ENCODE data around the gene INF2.
"Not testable (repeated sequence)": the region's sequence is repeated elsewhere in the genome, so short reads cannot be mapped to it uniquely, and the experiment has no call there.

INF2 gene

DNA sequence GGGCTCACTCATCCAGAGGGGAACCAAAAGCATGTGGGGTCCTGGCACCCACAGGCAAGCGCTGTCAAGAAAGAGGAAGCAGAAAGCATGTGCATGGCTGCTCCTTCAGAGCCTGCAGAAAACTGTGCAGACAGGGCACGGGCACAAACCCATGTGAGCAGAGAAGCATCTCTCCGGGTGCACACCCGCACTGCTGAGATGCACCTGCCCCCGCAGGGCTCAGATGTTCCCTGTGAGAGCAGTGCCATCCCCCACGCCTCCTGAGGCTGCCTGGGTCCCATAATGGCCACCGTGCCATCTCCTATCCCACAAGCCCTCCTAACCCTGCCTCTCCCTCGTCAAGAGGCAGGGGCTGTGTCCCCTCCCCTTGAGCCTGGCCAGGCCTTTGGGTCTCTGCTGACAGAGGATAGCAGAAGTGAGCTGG, 32.3 kb upstream of the INF2 start:
- no peak for DNase-seq (ENCODE audit: low read depth, low spot score)

DNA sequence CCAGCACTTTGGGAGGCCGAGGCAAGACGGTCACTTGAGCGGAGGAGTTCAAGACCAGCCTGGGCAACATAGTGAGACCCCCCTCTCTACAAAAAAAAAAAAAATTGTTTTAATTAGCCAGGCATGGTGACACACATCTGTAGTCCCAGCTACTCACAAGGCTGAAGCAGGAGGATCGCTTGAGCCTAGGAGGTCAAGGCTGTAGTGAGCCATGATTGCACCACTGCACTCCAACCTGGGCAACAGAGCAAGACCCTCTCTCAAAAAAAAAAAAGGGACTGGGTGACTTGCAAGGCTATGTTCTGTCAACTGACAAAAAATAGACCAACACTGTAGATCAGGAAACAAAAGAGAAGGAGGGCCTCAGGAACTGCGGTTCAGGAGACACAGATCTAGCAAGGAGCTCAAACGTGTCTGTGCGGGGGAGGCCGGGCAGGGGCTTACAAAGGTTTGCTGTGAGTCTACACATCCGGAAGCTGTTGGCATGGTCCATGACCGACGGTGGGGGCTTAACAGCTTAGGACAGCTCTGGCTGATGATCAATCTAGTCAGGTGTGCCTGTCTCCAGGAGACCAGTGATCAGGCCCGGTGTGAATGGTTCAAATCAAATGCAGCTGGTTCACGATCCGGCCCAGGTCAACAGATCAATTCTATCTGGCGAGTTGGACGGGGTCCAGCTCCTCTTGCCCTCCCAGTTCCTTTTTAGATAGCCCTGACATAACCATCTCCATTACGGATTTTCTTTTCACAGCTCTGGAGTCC, 31.7 kb upstream of the INF2 start:
- DNase-seq (ENCODE audit: low read depth, low spot score): no peak

DNA sequence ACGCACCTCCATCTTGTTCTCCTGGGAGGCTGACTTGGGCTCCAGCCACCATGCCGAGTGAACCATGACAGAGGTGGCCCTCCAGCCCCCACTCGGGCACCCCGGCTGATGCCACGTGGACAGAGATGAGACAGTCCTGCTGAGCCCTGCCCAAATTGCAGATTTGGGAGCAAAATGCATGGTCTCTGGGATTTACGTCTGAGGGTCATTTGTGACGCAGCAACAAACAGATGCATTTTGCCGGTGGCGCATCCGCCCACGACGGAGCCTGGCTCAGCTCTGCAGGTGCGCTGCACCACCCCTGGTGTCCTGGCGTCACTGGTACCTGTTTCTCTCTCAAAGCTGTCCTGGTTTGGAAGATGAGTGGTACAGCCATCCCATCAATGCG, 31.1 kb upstream of the INF2 start:
- no peak for DNase-seq (ENCODE audit: low read depth, low spot score)

DNA sequence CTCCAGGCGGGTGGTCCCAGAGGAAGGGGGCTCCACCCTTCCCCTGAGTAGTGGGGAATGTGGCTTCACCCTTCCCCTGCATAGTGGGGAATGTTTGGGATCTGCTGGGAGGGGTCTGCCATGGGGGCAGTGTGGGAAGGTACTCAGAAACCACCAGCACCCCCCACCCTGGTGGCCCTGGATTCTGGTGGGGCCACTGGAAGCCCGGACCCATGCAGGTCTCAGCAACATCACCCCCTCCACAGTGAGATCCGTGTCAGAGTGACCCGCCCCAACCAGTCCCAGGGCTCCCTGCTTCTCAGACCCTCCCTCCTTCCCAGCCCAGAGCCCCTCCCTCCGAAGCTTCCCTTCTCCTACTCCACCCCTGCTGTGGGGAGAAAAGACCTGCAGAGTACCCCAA, 30.3 kb upstream of the INF2 start:
- no peak for DNase-seq (ENCODE audit: low read depth, low spot score)

DNA sequence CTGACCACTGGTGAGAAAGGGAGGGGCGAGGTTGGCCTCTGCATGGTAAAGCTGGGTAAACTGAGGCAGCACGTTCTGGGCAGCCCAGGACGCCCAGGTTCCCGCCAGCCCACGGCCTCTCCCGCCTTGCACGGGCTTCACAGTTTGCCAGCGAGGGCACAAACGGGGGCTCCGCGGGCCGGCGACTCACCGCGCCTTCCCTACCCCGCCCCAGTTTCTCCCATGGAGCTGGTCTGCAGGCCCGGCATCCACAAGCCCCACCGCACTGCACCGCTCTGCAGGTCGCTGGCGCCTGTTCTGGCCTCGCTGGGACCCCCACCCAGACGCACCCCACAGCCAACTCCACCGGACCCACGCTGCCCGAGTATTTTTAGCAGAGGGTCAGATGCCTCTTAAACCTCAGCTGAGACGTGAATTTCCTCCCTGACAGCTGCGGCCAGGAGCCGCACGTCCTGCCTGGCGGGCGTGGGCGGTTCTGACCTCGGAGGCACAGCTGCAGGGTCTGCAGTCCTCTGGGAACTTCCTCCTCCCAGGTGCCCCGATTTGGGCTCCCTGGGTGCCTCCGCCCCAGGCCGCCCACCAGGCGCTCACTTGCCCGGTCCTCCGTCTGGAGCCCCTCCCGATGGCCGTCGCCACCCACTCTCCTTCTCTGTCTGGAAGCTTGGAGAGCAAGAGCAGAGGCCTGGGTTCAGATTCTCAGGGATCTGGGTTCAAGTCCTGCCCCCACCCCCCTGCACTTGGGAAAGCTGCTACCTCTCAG, 29.5 kb upstream of the INF2 start:
- no peak for DNase-seq (ENCODE audit: low read depth, low spot score)

DNA sequence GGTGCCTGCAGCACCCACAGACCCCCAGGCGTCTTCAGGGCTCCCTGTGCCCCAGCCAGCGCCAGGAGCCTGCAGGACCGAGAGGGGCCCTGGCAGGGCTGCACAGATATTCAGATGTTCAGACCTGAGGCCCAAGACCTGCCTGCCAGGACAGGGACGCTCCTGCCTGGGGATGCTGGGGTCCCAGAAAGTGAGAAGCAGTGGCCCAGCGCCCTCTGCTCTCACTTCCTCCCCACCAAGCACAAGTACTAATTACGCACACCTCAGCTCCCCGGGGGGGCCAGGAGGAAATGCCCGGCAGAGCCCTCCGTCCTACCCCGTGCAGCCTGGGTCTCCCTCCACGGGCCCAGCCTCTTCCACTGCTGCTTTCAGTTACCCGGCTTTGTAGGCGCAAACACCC, 28.8 kb upstream of the INF2 start:
- no peak for DNase-seq (ENCODE audit: low read depth, low spot score)

DNA sequence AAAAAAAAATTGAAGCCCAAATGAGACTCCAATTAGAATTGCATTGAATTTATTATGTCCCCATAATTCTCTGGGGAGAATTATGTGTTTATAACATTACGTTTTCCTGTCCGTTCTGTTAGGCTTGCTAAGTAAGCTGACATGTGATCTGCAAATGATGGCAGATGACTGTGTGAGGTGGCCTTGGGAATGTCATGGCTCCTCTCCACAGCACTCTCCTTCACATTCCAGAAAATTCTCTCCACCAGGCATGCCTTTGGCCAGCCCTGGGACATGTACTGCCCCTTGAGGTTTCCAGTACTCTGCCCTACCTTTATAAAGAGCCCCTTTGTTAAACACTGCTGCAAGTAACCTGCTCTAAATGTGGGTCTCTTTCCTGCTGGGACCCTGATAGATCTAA, 28.3 kb upstream of the INF2 start:
- DNase-seq (ENCODE audit: low read depth, low spot score): no peak

DNA sequence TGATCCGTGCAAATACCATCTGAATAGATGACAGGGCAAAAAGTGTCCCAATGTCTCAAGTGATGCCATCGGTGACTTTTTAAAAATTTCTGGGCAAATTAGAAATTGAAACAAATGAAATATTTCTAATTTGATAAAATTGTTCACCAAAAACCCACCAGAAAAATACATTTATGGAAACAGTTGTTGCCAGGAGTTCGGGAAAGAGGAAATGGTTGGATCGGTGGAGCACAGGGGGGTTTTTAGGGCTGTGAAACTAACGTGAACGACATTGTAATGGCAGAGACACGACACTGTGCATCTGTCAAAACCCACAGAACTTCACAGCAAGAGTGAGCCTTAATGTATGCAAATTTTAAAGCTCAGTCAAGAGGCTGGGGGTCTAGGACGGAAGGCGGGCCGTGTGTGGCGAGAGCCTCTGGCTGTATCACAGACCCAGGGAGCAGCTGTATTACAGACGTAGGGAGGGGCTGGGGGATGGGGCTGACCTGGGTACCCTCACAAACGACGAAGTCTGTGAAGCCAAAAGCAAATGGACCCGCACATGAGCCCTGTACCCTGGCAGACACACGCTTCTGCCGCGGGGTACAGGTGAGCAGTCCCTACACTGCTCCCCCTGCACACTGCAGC, 27.8 kb upstream of the INF2 start:
- DNase-seq (ENCODE audit: low read depth, low spot score): not testable (repeated sequence)

DNA sequence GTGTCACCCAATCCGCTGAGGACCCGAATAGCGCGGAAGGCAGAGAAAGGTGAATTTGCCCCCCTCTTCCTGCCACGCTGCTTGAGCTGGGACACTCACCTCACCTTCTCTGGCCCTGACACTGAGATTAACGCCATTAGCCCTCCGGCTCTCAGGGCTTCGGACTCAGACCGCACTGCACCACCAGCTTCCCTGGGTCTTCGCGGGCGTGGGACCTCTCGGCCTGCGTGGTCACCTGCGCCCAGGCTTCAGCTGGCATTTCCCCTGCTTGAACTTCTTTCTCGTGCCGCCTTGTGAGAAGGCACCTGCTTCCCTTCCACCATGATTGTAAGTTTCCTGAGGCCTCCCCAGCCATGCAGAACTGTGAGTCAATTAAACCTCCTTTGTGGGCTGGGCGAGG, 26.9 kb upstream of the INF2 start:
- DNase-seq (ENCODE audit: low read depth, low spot score): not testable (repeated sequence)

DNA sequence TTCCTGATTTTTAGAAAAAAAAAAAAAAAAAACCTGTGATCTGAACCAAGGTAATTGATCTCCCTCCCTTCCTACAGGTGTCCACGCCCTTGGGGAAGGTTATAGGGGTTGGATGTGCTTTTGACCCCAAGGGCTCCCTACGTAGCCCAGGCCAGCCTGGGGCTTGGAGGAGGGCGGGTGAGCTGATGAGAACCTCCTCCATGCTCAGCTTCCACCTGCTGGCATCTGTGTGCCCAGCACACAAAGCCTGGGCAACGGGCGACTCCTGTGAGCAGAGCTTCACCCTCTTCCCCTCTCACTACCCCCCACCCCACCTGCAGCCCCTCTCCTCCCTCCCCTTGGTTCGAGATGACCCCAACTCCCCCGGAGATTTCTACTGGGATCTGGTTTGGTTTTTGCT, 25.3 kb upstream of the INF2 start:
- no peak for DNase-seq (ENCODE audit: low read depth, low spot score)

DNA sequence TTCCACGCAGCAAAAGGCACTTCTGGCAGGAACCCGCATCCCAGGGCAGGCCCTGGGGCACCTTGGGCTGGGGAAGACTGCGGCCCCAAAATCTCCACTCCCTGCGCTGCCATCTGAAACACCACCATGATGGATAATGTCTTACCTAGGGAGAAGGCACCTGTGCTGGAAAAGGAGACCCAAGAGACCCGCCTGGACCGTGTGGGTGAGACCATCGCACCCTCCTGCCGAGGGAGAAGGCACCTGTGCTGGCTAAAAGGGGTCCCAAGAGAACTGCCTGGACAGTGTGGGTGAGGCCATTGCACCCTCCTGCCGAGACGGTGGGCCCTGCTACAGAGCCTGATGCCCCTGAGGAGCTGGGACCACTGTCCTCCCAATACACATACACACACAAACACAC, 24.8 kb upstream of the INF2 start:
- DNase-seq (ENCODE audit: low read depth, low spot score): no peak

DNA sequence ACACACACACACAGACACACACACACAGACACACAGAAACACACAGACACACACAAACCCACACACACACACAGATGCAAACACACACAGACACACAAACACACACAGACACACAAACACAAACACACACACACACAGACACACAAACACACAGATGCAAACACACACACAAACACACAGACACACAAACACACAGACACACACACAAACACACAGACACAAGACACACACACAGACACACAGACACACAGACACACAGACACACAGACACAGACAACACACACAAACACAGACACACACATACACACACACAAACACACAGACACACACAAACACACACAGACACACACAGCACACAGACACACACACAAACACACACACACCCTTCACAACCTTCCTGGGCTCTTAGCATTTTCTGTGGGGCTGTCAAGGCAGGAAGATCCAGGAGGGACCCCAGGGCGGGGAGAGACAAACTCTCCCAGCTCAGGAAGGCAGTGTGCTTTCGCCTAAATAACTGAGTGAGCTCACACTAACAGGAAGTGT, 24.2 kb upstream of the INF2 start:
- no peak for DNase-seq (ENCODE audit: low read depth, low spot score)

DNA sequence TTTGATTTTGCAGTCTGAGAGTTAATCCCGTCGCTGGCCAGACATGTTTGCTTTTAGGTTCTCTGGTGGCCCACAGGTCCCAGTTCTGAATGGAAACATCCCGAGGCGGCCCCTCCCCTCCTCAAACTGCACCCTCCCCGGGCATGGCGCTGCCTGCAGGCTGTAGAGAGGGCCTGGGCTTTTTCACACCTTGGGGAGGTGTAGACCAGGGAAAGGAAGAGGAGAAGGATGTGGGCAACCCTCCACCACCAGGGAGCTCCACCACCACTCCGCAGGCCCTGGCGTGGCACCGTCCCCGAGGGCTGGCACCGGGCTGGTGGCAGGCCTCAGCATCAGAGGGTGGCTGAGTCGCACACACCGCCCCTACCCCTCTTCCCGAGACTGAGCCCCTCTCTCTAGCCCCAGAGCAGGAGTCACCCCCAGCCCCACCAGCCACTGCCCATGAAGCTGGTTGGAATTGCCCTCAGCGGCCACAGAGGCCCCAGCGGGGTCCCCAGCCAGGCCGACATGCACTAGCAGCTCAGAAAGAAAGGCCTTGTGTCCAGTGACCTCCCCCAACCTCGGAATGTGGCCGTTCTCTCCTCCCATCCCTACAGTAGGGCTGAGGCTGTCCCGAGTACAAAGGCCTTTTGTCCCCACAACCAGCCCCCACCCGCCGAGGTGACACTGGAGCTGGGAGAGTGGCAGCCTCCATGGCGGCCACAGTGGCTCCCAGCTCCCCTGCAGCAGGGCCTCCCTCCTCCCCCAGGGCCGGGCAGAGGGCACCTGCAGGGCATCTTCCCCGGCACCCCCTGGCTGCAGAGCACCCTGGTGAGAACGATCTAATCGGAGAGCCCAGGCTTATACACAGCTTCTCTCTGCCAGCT, 23.5 kb upstream of the INF2 start:
- no peak for DNase-seq (ENCODE audit: low read depth, low spot score)

DNA sequence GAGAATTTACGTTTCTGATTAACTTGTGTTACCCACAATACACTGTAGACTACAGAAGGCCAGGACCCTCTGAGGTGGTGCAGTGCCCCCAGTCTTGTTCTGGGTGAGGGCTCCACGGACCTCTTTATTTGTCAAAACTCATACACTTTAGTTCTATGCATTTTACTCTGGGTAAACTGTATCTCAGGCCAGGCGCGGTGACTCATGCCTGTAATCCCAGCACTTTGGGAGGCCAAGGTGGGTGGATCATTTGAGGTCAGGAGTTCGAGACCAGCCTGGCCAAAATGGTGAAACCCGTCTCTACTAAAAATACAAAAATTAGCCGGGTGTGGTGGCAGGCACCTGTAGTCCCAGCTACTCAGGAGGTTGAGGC, 22.9 kb upstream of the INF2 start:
- not testable (repeated sequence) for DNase-seq (ENCODE audit: low read depth, low spot score)

DNA sequence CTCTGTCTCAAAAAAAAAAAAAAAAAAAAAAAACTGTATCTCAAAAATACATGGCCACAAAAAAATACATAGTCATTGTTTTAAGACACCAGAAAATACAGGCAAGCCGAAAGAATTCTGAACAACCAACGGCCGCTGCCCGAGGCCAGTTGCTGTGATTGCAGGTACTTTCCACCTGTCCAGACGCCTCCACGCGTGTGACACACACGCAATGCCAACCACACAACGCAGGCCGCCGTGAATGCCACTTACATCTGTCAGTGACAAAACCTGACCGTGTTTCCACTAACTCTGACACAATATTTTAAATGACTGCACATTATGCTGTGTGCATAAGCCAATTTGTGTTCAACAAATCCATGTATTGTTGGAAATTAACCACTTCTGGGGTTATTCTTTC, 22.4 kb upstream of the INF2 start:
- no peak for DNase-seq (ENCODE audit: low read depth, low spot score)

DNA sequence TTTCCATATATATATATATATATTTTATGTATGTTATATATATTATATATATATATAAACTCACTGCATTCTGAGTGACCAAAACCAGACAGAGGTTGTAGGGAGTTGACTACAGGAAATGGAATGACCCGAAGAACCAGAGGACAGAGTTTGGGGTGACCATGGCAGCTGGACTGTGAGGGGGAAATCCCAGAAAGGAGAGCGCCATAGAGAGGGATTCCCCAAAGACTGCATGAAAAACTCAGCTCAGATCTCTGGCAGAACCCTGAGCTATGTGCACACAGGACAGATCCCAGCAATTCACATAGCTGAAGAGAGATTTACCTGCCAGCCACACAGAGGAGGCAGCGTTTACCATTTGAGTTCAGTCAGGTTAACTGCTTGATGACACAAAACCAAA, 19.7 kb upstream of the INF2 start:
- no peak for DNase-seq (ENCODE audit: low read depth, low spot score)

DNA sequence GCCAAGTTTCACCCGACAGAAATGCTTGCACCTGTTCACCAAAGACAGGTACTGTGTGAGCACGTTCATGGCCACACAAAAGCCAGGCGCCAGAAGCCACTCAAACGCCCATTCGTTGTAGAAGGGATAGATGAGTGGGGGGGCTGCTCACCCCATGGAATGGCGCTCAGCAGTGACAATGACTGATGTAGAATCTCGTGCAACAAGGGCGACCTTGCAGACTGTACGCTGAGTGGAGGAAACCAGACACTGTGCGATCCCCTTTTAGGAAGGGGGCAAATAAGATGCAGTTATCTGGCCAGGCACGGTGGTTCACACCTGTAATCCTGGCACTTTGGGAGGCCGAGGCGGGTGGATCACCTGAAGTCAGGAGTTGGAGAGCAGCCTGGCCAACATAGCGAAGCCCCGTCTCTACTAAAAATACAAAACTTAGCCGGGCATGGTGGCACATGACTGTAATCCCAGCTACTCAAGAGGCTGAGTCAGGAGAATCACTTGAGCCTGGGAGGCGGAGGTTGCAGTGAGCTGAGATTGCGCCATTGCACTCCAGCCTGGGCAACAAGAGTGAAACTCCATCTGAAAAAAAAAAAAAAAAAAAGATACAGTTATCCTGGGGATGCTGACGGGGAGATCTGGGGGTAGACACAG, 18.0 kb upstream of the INF2 start:
- not testable (repeated sequence) for DNase-seq (ENCODE audit: low read depth, low spot score)

DNA sequence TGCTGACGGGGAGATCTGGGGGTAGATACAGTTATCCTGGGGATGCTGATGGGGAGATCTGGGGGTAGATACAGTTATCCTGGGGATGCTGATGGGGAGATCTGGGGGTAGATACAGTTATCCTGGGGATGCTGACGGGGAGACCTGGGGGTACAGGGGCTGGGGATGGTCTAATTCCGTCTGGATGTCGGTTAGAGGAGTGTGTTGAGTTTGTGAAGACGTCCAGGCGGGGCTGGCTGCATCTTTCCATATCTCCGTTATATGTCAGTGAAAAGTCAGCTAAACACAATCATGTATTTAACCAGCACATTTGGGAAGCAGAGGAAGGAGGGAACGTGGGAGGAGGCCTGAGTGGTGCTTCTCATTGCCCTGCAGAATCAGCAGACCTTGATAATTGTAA, 17.3 kb upstream of the INF2 start:
- DNase-seq (ENCODE audit: low read depth, low spot score): not testable (repeated sequence)

DNA sequence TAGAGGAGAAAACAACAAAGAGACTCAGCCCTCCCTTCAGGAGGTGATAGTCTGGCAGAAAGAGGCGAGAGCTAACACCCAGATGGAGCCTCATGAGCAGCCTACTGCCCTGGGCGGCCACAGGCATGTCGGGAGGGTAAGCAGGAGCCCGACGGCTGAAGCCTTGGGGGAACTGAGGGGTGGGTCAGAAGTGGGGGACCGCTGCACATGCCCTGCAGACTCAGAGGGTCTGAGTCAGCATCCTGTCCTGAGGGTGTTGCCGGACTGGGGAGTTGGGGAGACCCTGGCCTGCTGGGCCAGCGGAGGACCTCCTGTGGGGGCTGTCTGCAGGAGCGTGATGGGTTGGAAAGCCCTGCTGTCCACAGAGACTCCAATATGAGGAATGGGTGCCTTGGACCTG, 15.9 kb upstream of the INF2 start:
- no peak for DNase-seq (ENCODE audit: low read depth, low spot score)

DNA sequence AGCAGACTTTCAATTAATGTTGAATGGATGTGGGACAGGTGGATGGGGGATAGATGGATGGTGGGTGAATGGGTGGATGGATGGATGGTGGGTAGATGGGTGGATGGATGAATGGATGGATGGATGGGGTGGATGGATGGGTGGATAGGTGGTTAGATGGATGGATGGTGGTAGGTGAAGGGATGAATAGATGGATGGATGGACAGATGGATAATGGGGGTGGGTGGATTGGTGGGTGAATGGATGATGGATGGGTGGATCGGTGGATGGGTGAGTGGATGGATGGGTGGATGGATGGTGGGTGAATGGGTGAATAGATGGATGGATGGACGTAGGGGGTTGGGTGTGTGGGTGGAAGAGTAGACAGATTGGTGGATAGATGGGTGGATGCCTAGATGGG, 14.0 kb upstream of the INF2 start:
- DNase-seq (ENCODE audit: low read depth, low spot score): no peak

DNA sequence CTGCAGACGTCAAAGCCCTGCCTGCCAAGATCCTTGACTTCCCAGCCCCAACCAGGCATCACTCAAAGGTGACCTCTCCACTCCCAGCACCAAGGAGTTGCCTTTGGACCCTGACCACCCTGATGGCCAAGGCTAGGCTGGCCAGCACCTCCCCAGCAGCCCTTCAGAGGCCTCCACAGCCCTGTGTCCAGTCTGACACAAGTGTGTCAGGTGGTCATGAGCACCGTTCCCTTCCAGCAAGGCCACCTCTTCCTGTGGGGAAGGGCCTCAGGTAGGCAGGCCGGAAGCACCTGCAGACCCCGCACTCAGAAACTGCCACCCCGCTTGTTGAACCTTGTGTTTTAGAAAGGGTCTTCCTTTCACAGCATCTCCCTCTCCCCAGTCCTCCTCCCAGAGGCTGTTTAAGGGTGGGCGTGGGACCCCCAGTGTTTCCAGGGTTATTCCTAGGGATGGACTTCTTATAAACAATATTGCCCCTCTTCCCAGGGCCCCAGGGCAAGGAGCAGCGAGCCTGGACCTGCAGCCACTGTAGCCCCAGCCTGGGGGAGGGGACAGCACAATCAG, 13.2 kb upstream of the INF2 start:
- no peak for DNase-seq (ENCODE audit: low read depth, low spot score)
